Calu3 (cell line): ENCODE results near the gene MED12. TPM values are rescaled to one million over a fixed set of nuclear protein-coding genes. Genes with fewer than 3 reads are reported as not detected.

Experiments
- BruUV-seq: library from RNA; stranded (reverse); fragments of 400-500 nt; replicated peaks from 2 replicates; lab custom pipeline; 2021; lab: Mats Ljungman, UMichigan
- CTCF ChIA-PET: fragments of 300-600 bp; sonication (Branson Sonifier 250); formaldehyde crosslinking; loops from one replicate; lab custom pipeline; 2022; ENCODE audit warnings: antibody characterized with exemption; lab: Charles Lee
- DNase-seq: peaks from one replicate; pipeline ENCODE4 v3.0.0; 2022
- H3K27ac Mint-ChIP-seq: one replicate; pipeline ENCODE4 v1.8.0; 2022; ENCODE audit warnings: mixed read lengths; ENCODE audit not compliant: unreplicated experiment
- H3K27me3 Mint-ChIP-seq: one replicate; pipeline ENCODE4 v1.8.0; 2022; ENCODE audit warnings: mixed read lengths; ENCODE audit not compliant: unreplicated experiment
- H3K36me3 Mint-ChIP-seq: one replicate; pipeline ENCODE4 v1.8.0; 2022; ENCODE audit warnings: mild to moderate bottlenecking, moderate library complexity, mixed read lengths; ENCODE audit not compliant: insufficient read depth, unreplicated experiment
- H3K4me1 Mint-ChIP-seq: one replicate; pipeline ENCODE4 v1.8.0; 2022; ENCODE audit warnings: mild to moderate bottlenecking, low read depth, mixed read lengths; ENCODE audit not compliant: unreplicated experiment
- H3K4me3 Mint-ChIP-seq: one replicate; pipeline ENCODE4 v1.8.0; 2022; ENCODE audit warnings: mild to moderate bottlenecking, low read depth, moderate library complexity, mixed read lengths; ENCODE audit not compliant: unreplicated experiment
- H3K9me3 Mint-ChIP-seq: one replicate; pipeline ENCODE4 v1.8.0; 2022; ENCODE audit warnings: low read depth, mixed read lengths; ENCODE audit not compliant: unreplicated experiment
- intact Hi-C: fragments of 100-400 bp; cut with micrococcal nuclease; formaldehyde crosslinking; loops from one replicate; pipeline ENCODE4 v1.10.0; 2022; ENCODE audit not compliant: unreplicated experiment
- total RNA-seq: library from RNA; stranded (reverse); gene quantifications from 2 replicates; pipeline ENCODE4 v1.2.3, GENCODE V29; 2022
- TF ChIP-seq, protein P1 (sequence below): fragments of 200-600 bp; IDR thresholded peaks from one replicate; pipeline ENCODE4 v1.8.0; 2022; ENCODE audit warnings: antibody characterized with exemption; ENCODE audit not compliant: unreplicated experiment

Gene MED12
- total RNA-seq, 1 experiment from 2014 or later, result 56.2 TPM

DNA sequence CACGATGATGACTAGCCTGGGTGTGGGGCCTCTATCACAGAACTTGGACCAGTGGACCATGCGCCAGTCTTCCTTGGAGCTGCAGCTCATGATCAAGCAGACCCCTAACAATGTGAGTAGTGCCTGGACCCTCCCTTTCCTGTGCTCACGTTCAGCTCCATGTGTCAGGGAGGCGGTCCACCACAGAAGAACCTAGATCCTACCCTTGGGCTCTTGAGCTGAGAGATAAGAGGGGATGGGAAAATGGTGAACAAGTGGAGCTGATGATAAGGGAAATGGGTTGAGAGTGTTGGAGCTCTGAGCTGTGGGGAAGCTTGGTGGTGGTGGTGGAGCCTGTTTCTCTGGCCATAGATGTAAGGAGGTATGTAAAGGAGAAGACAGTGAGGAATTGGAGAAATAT lies 13.1 kb downstream of the MED12 start:
- CTCF ChIA-PET, result no interaction called here
- intact Hi-C loops, result no loop called here
- Mint-ChIP-seq H3K27ac (no peak overlapping the region), H3K36me3 (peaks cover 28% of the 10 kb centered on the region), H3K4me3 (no peak overlapping the region), H3K4me1 (no peaks in the 10 kb centered on the region), H3K27me3 (no peaks in the 10 kb centered on the region), H3K9me3 (no peaks in the 10 kb centered on the region)
- TF ChIP-seq, protein P1, sequence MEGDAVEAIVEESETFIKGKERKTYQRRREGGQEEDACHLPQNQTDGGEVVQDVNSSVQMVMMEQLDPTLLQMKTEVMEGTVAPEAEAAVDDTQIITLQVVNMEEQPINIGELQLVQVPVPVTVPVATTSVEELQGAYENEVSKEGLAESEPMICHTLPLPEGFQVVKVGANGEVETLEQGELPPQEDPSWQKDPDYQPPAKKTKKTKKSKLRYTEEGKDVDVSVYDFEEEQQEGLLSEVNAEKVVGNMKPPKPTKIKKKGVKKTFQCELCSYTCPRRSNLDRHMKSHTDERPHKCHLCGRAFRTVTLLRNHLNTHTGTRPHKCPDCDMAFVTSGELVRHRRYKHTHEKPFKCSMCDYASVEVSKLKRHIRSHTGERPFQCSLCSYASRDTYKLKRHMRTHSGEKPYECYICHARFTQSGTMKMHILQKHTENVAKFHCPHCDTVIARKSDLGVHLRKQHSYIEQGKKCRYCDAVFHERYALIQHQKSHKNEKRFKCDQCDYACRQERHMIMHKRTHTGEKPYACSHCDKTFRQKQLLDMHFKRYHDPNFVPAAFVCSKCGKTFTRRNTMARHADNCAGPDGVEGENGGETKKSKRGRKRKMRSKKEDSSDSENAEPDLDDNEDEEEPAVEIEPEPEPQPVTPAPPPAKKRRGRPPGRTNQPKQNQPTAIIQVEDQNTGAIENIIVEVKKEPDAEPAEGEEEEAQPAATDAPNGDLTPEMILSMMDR, result no peak
- BruUV-seq, result no TSS peak
- no peak for DNase-seq

DNA sequence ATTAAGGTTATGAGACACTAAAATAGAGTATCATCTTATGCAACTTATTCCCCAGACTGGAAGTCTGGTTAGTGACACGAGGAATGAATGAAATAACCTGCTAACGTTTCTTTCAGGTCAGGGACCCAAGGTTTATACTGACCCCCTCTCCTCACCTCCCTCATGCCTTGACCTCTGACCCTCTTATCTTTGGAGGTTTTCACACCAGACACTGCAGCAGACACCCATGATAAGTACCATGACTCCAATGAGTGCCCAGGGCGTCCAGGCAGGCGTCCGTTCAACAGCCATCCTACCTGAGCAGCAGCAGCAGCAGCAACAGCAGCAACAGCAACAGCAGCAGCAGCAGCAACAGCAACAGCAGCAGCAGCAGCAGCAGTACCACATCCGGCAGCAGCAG lies 22.0 kb downstream of the MED12 start:
- no peak for DNase-seq
- H3K27ac Mint-ChIP-seq, result no peak overlapping the region
- no peaks in the 10 kb centered on the region for H3K4me1 Mint-ChIP-seq
- H3K9me3 Mint-ChIP-seq, result no peaks in the 10 kb centered on the region
- TF ChIP-seq, protein P1, result no peak
- peaks cover 24% of the 10 kb centered on the region for H3K36me3 Mint-ChIP-seq
- H3K27me3 Mint-ChIP-seq, result no peaks in the 10 kb centered on the region
- CTCF ChIA-PET, result no interaction called here
- no peak overlapping the region for H3K4me3 Mint-ChIP-seq
- intact Hi-C loops, result no loop called here
- BruUV-seq, result no TSS peak

DNA sequence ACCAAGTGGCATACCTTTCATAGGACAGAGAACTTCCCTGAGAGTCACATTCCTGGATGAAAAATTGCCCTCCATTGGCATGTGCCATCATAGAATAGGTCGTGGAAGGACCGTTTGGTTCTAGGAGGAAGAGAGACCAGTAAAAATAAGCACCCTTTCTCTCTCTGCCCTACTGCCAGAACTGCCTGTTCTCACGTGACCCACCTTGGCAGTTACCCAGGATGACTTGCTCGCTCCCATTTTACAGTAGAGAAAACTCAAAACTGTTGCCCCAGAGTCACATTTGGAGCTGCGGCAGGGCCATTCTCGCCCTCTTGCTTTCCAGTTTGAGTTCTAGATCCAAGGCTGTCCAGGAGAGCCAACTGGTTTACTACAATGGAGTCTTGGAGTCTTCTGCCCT lies 25.1 kb downstream of the MED12 start:
- Mint-ChIP-seq H3K27ac (no peak overlapping the region), H3K9me3 (no peaks in the 10 kb centered on the region), H3K4me1 (no peaks in the 10 kb centered on the region), H3K27me3 (no peaks in the 10 kb centered on the region), H3K36me3 (peaks cover 25% of the 10 kb centered on the region), H3K4me3 (no peak overlapping the region)
- CTCF ChIA-PET, result no interaction called here
- intact Hi-C loops, result no loop called here
- DNase-seq, result no peak
- BruUV-seq, result no TSS peak
- TF ChIP-seq, protein P1, result no peak

DNA sequence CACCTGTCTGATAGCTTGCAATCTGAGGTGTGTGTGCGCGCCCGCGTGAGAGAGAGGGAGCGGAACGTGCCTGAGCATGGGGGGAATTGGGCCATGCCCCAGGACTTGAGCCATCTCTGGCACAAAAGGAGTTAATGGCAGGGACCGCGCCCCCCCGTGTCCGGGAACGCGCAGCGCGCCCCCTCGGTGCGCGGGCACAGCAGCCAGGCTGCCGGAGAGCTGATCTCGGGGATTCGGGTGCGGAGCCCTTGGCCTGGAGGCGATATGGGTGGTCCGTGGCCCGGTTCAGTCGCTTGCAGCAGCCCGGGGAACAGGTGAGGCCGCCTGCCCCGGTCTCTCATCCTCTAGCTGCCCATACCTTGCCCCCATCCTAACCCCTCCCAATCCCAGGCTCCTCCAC lies 26.3 kb downstream of the MED12 start, which contains the start of gene NLGN3:
Gene NLGN3 (plus strand): TSS at position 191 of the 400 bp plus-strand sequence. CDS start 2,909 bp downstream, outside the sequence.
- intact Hi-C loops, result no loop called here
- Mint-ChIP-seq H3K9me3 (no peaks in the 10 kb centered on the region), H3K4me3 (peak within 1 kb of the TSS; percentile 48), H3K27ac (no peak within 1 kb of the TSS), H3K36me3 (peaks cover 15% of the 10 kb centered on the region), H3K27me3 (no peaks in the 10 kb centered on the region), H3K4me1 (no peaks in the 10 kb centered on the region)
- no peak for DNase-seq
- CTCF ChIA-PET, result no interaction called here
- TF ChIP-seq, protein P1, result no peak
- no TSS peak for BruUV-seq
